Lower lobe of right lung (tissue), 2 donors: Measurements from ENCODE around the gene KDM4D. TPM values are rescaled to one million over a fixed set of nuclear protein-coding genes. Genes with fewer than 3 reads are reported as not detected.

Experiments used
- ATAC-seq, 2 donors: fragments of 200-7000 bp; cut with Tn5 transposase; one replicate each; pipeline ENCODE4 v1.9.1; 2020 to 2022; ENCODE audit warnings: mild to moderate bottlenecking in 2 of 2, moderate library complexity in 2 of 2
- DNase-seq: peaks from one replicate; pipeline ENCODE4 v3.0.0-alpha.2; 2020
- H3K27ac ChIP-seq: fragments of 200-600 bp; one replicate; pipeline ENCODE4 v1.8.0; 2022
- H3K27me3 ChIP-seq: fragments of 200-600 bp; one replicate; pipeline ENCODE4 v1.8.0; 2022; ENCODE audit warnings: low read depth
- H3K36me3 ChIP-seq: fragments of 200-600 bp; one replicate; pipeline ENCODE4 v1.8.0; 2022; ENCODE audit warnings: mild to moderate bottlenecking
- H3K4me1 ChIP-seq: fragments of 200-600 bp; one replicate; pipeline ENCODE4 v1.8.0; 2022
- H3K4me3 ChIP-seq: fragments of 200-600 bp; one replicate; pipeline ENCODE4 v1.8.0; 2022; ENCODE audit warnings: mild to moderate bottlenecking
- H3K9me3 ChIP-seq: fragments of 200-600 bp; one replicate; pipeline ENCODE4 v1.8.0; 2022
- CTCF ChIP-seq: fragments of 200-600 bp; IDR thresholded peaks from one replicate; pipeline ENCODE4 v1.8.0; 2022; ENCODE audit warnings: antibody characterized with exemption, mild to moderate bottlenecking
- intact Hi-C: fragments of 100-400 bp; cut with DNase I; formaldehyde crosslinking; loops from one replicate; pipeline ENCODE4 v1.11.0; 2022
- total RNA-seq: library from RNA; stranded (reverse); fragmentation: NEBNext Ultra II Directional; extraction: Animal tissue kit (Norgen Biotek cat#: 25700); gene quantifications from one replicate; pipeline ENCODE4 v1.2.1, GENCODE V29; 2021
- donor health status: DM: no; HTN: yes; CAD: no; lungs with severe emphysema.

KDM4D gene
- total RNA-seq, 1 donor from 2014 or later = 0.68 TPM

- Histone ChIP-seq H3K36me3 (no peaks in the 10 kb centered on the region), H3K27ac (no peak overlapping the region), H3K27me3 (no peaks in the 10 kb centered on the region), H3K4me3 (no peak overlapping the region), H3K9me3 (no peaks in the 10 kb centered on the region), H3K4me1 (no peaks in the 10 kb centered on the region)
- ATAC-seq (no peak), DNase-seq (no peak)
- intact Hi-C loops = no loop called here
- no peak for TF ChIP-seq CTCF
These were observed 20.0 kb downstream of the KDM4D start for GRCh38 chr11:94993400-94993943.

DNA sequence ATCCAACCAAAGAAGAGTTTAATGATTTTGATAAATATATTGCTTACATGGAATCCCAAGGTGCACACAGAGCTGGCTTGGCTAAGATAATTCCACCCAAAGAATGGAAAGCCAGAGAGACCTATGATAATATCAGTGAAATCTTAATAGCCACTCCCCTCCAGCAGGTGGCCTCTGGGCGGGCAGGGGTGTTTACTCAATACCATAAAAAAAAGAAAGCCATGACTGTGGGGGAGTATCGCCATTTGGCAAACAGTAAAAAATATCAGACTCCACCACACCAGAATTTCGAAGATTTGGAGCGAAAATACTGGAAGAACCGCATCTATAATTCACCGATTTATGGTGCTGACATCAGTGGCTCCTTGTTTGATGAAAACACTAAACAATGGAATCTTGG is 23.9 kb downstream of the KDM4D start:
- Histone ChIP-seq H3K4me1 (no peaks in the 10 kb centered on the region), H3K27me3 (no peaks in the 10 kb centered on the region), H3K9me3 (no peaks in the 10 kb centered on the region), H3K27ac (no peak overlapping the region), H3K36me3 (no peaks in the 10 kb centered on the region), H3K4me3 (no peak overlapping the region)
- no peak for TF ChIP-seq CTCF
- no peak for DNase-seq
- intact Hi-C loops = no loop called here
- no peak for ATAC-seq

- no peaks in the 10 kb centered on the region for H3K36me3 ChIP-seq
- peak in 1 of 2 donors; percentile 23 for ATAC-seq
- no peak for DNase-seq
- no peaks in the 10 kb centered on the region for H3K9me3 ChIP-seq
- no peak overlapping the region for H3K4me3 ChIP-seq
- no peaks in the 10 kb centered on the region for H3K4me1 ChIP-seq
- TF ChIP-seq CTCF = no peak
- no peak overlapping the region for H3K27ac ChIP-seq
- H3K27me3 ChIP-seq = no peaks in the 10 kb centered on the region
- intact Hi-C loops = no loop called here
These were observed 24.8 kb downstream of the KDM4D start for GRCh38 chr11:94998285-94998684.

GRCh38 chr11:95003716-95004115 is 30.2 kb downstream of the KDM4D start:
- no peak for ATAC-seq
- H3K4me3 ChIP-seq = no peak overlapping the region
- H3K9me3 ChIP-seq = no peaks in the 10 kb centered on the region
- H3K27me3 ChIP-seq = no peaks in the 10 kb centered on the region
- no peaks in the 10 kb centered on the region for H3K4me1 ChIP-seq
- TF ChIP-seq CTCF = no peak
- DNase-seq = no peak
- H3K36me3 ChIP-seq = no peaks in the 10 kb centered on the region
- H3K27ac ChIP-seq = no peak overlapping the region
- intact Hi-C loops = no loop called here

DNA sequence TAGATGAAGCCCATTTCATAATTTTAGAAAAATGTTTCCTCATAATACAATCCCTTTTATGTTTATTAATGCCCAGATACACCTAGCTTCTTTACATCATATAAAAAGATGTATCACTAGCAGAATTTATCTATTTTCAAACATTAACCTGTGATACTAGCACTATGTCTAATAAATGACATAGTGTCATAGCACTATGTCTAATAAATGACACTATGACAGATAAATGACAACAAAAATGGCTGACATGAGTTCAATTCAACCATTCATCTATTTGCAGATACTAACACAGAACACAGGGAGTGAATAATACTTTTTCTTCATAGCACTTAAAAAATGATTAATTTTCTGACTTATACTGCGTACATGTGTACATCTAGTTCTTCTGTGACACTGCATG is 32.1 kb downstream of the KDM4D start:
- DNase-seq = no peak
- no peaks in the 10 kb centered on the region for H3K4me1 ChIP-seq
- H3K4me3 ChIP-seq = no peak overlapping the region
- no peaks in the 10 kb centered on the region for H3K36me3 ChIP-seq
- no peaks in the 10 kb centered on the region for H3K9me3 ChIP-seq
- H3K27ac ChIP-seq = no peak overlapping the region
- TF ChIP-seq CTCF = no peak
- intact Hi-C loops = no loop called here
- H3K27me3 ChIP-seq = no peaks in the 10 kb centered on the region
- no peak for ATAC-seq

DNA sequence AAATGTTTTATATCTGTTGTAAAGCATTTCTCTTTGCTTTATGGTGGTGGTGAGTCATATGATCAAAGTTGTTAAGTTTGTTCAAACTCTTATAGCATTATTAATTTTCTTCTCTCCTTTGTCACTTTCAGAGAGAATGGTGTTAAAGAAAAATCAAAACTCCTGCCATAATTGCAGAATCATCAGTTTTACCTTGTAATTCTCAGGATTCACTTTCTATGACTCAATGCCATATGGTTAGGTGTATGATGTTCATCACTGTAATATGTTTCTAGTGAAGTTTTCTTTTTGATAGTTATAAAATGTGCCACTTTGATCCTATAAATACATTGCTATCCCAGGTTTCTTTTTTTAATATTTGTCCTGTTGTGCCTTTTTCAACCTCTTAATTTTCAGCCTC is 37.9 kb downstream of the KDM4D start:
- Histone ChIP-seq H3K36me3 (no peaks in the 10 kb centered on the region), H3K27ac (no peak overlapping the region), H3K4me1 (no peaks in the 10 kb centered on the region), H3K27me3 (no peaks in the 10 kb centered on the region), H3K4me3 (no peak overlapping the region), H3K9me3 (no peaks in the 10 kb centered on the region)
- no peak for TF ChIP-seq CTCF
- ATAC-seq = no peak
- DNase-seq = no peak
- intact Hi-C loops = no loop called here
